Fibroblast of lung (primary cell): ENCODE measurements around the gene INTS2.
"Not testable (repeated sequence)": the region's sequence is repeated elsewhere in the genome, so short reads cannot be mapped to it uniquely, and the experiment has no call there.

ENCODE experiments used
- CTCF ChIP-seq, 2 donors: IDR thresholded peaks in 1 of 2; conservative IDR thresholded peaks in 1 of 2; 1 replicate in 1 of 2; 2 replicates in 1 of 2; pipeline ENCODE4 v1.5.1; 2011 to 2012; ENCODE audit warnings: low read length in 2 of 2, control low read depth in 1 of 2, inconsistent platforms in 1 of 2, low read depth in 1 of 2, mild to moderate bottlenecking in 1 of 2
- EZH2 ChIP-seq: IDR thresholded peaks from 2 replicates; pipeline ENCODE4 v1.5.1; 2012; ENCODE audit warnings: low read length, control low read depth, mild to moderate bottlenecking; ENCODE audit errors: missing control alignments

GRCh38 chr17:61887733-61888132 is 40.0 kb downstream of the INTS2 start:
- not testable (repeated sequence) for TF ChIP-seq CTCF (conservative IDR thresholded peaks at IDR 0.05 in 1 of 2, IDR thresholded peaks at IDR 0.05 in 1 of 2; ENCODE audit: low read depth in 1 of 2, low read length in 2 of 2); EZH2
